CD4-positive, alpha-beta memory T cell (primary cell): ENCODE results near the gene DISP2. TPM values are rescaled to one million over a fixed set of nuclear protein-coding genes. Genes with fewer than 3 reads are reported as not detected.

Experiments used
- CTCF ChIA-PET: fragments of 350-600 bp; sonication (Branson Sonifier 250); formaldehyde crosslinking; loops from one replicate; lab custom pipeline; 2021; ENCODE audit warnings: inconsistent platforms; ENCODE audit not compliant: partially characterized antibody; lab: Charles Lee
- POLR2A ChIA-PET: fragments of 350-600 bp; sonication (Branson Sonifier 250); formaldehyde crosslinking; loops from one replicate; lab custom pipeline; 2021; ENCODE audit not compliant: partially characterized antibody; lab: Charles Lee
- DNase-seq, 5 donors: peaks; one replicate each; pipeline versions ENCODE4 v3.0.0 to v3.0.0-alpha.2; 2020 to 2022; ENCODE audit warnings: mixed read lengths in 1 of 5
- H3K27ac ChIP-seq: one replicate; pipeline ENCODE4 v1.7.0; 2013; ENCODE audit warnings: low read depth, low read length
- H3K27me3 ChIP-seq: 2 replicates; pipeline ENCODE4 v1.7.0; 2013; ENCODE audit warnings: mild to moderate bottlenecking, low read length, moderate library complexity; ENCODE audit not compliant: insufficient read depth
- H3K36me3 ChIP-seq: 2 replicates; pipeline ENCODE4 v1.7.0; 2013; ENCODE audit warnings: mild to moderate bottlenecking, low read length, moderate library complexity; ENCODE audit not compliant: insufficient read depth
- H3K4me1 ChIP-seq: 2 replicates; pipeline ENCODE4 v1.7.0; 2013; ENCODE audit warnings: mild to moderate bottlenecking, low read length, moderate library complexity; ENCODE audit not compliant: insufficient read depth
- H3K4me3 ChIP-seq, 2 donors: one replicate each; pipeline ENCODE4 v1.7.0; 2013; ENCODE audit warnings: low read length in 2 of 2, mild to moderate bottlenecking in 1 of 2
- H3K9me3 ChIP-seq, 2 donors: one replicate each; pipeline ENCODE4 v1.7.0; 2013; ENCODE audit warnings: low read length in 2 of 2, control low read depth in 1 of 2; ENCODE audit not compliant: control insufficient read depth in 1 of 2
- H3K27ac Mint-ChIP-seq, 7 donors: one replicate each; pipeline ENCODE4 v1.8.0; 2020 to 2021; ENCODE audit warnings: mixed read lengths in 7 of 7, mild to moderate bottlenecking in 6 of 7, inconsistent platforms in 3 of 7, moderate library complexity in 3 of 7
- H3K27me3 Mint-ChIP-seq, 2 donors: one replicate each; pipeline ENCODE4 v1.8.0; 2020 to 2021; ENCODE audit warnings: mixed read lengths in 2 of 2
- H3K36me3 Mint-ChIP-seq, 2 donors: one replicate each; pipeline ENCODE4 v1.8.0; 2020 to 2021; ENCODE audit warnings: mixed read lengths in 2 of 2, inconsistent platforms in 1 of 2, mild to moderate bottlenecking in 1 of 2
- H3K4me1 Mint-ChIP-seq, 4 donors: one replicate each; pipeline ENCODE4 v1.8.0; 2020 to 2021; ENCODE audit warnings: mixed read lengths in 4 of 4, mild to moderate bottlenecking in 1 of 4
- H3K4me3 Mint-ChIP-seq, 8 donors: one replicate each; pipeline ENCODE4 v1.8.0; 2020 to 2021; ENCODE audit warnings: mixed read lengths in 8 of 8, mild to moderate bottlenecking in 7 of 8, moderate library complexity in 6 of 8, inconsistent platforms in 3 of 8
- H3K9me3 Mint-ChIP-seq, 8 donors: one replicate each; pipeline ENCODE4 v1.8.0; 2020 to 2021; ENCODE audit warnings: mixed read lengths in 8 of 8, mild to moderate bottlenecking in 5 of 8, inconsistent platforms in 3 of 8, moderate library complexity in 1 of 8
- intact Hi-C: fragments of 100-400 bp; cut with micrococcal nuclease; formaldehyde crosslinking; loops from one replicate; pipeline ENCODE4 v1.15.1; 2023
- polyA plus RNA-seq, 2 donors: library from polyadenylated mRNA; unstranded; fragments of 300-500 nt; fragmentation: Illumina TruSeq; gene quantifications; one replicate each; pipeline ENCODE4 v1.2.3, GENCODE V29; 2021
- total RNA-seq, 2 experiments: library from RNA; stranded (reverse); gene quantifications; one replicate each; pipeline ENCODE4 v1.2.3, GENCODE V29; 2021

Gene DISP2
- total and polyA plus RNA-seq, 4 experiments from 2014 or later: 0.03 to 0.23 (median 0.05) TPM; not detected in 1

- POLR2A ChIA-PET: interaction anchor here (1.1 to 8.8 kb wide), 3 partner anchors 13 to 19 kb away, joined by 4 to 90 read pairs (median 5); partner anchors contain the start of gene PLCB2
Measured at GRCh38 chr15:40320931-40321371, 37.1 kb upstream of the DISP2 start.

GRCh38 chr15:40322531-40323238 is 35.3 kb upstream of the DISP2 start:
- intact Hi-C loops: loop anchor here (1.0 to 5.0 kb wide), 5 partner anchors 14 to 910 kb away; partner anchors contain the start of genes ANKRD63, CHP1, DNAJC17 and EXD1

More at GRCh38 chr15:40320931-40321371, 37.1 kb upstream of the DISP2 start:
- Mint-ChIP-seq H3K36me3 (no peaks in the 10 kb centered on the region), H3K27ac (peak overlapping the region in 5 of 7 donors; percentile 20 to 79 (median 54)), H3K4me1 (peaks cover 14 to 35% (median 22%) of the 10 kb centered on the region in 4 donors), H3K9me3 (no peaks in the 10 kb centered on the region), H3K27me3 (peaks cover 3 to 7% of the 10 kb centered on the region in 2 donors), H3K4me3 (peak overlapping the region in 2 of 8 donors; percentile 18 to 60)
- DNase-seq: peak; percentile 64 to 72 (median 70)
- Histone ChIP-seq H3K4me1 (peaks cover 22% of the 10 kb centered on the region), H3K27ac (no peak overlapping the region), H3K4me3 (no peak overlapping the region), H3K9me3 (no peaks in the 10 kb centered on the region), H3K27me3 (no peaks in the 10 kb centered on the region), H3K36me3 (no peaks in the 10 kb centered on the region)
- CTCF ChIA-PET: interaction anchor here (0.7 to 23.8 kb wide), 12 partner anchors 12 to 312 kb away, joined by 3 to 634 read pairs (median 4); partner anchors contain the start of genes CCDC9B and PLCB2
- intact Hi-C loops: loop anchor here (1.0 to 5.0 kb wide), 5 partner anchors 17 to 911 kb away; partner anchors contain the start of genes ANKRD63, CHP1, DNAJC17 and EXD1

GRCh38 chr15:40323239-40323952 is 34.6 kb upstream of the DISP2 start, which contains the start of gene INAFM2:
INAFM2 (plus strand) TSS chr15:40323692; CDS start chr15:40324056, 364 bp downstream.
- Mint-ChIP-seq H3K9me3 (no peaks in the 10 kb centered on the region), H3K27ac (peak within 1 kb of the TSS; percentile 36 to 93 (median 88)), H3K27me3 (peaks cover 0 to 7% of the 10 kb centered on the region in 2 donors), H3K4me1 (peaks cover 16 to 35% (median 25%) of the 10 kb centered on the region in 4 donors), H3K36me3 (no peaks in the 10 kb centered on the region), H3K4me3 (peak within 1 kb of the TSS; percentile 79 to 89 (median 86))
- ChIA-PET CTCF (interaction anchor here (0.8 to 23.8 kb wide), 12 partner anchors 9 to 165 kb away, joined by 3 to 634 read pairs (median 6); partner anchors contain the start of genes CCDC9B and PLCB2), POLR2A (interaction anchor here (0.6 to 8.8 kb wide), 11 partner anchors 9 to 284 kb away, joined by 3 to 90 read pairs (median 4); partner anchors contain the start of genes DISP2, IVD, PLCB2 and SRP14)
- peak within 1 kb of the TSS; percentile 29 for H3K27ac ChIP-seq
- H3K4me3 ChIP-seq: peak within 1 kb of the TSS in 1 of 2 donors; percentile 56
- peaks cover 22% of the 10 kb centered on the region for H3K4me1 ChIP-seq
- intact Hi-C loops: loop anchor here (1.0 to 5.0 kb wide), 5 partner anchors 15 to 909 kb away; partner anchors contain the start of genes ANKRD63, CHP1, DNAJC17 and EXD1
- H3K9me3 ChIP-seq: no peaks in the 10 kb centered on the region
- no peaks in the 10 kb centered on the region for H3K27me3 ChIP-seq
- no peaks in the 10 kb centered on the region for H3K36me3 ChIP-seq
- peak; percentile 88 to 90 (median 89) for DNase-seq

More at GRCh38 chr15:40322531-40323238, 35.3 kb upstream of the DISP2 start:
- ChIA-PET CTCF (interaction anchor here (0.8 to 23.8 kb wide), 12 partner anchors 8 to 164 kb away, joined by 3 to 634 read pairs (median 6); partner anchors contain the start of genes CCDC9B and PLCB2), POLR2A (interaction anchor here (0.6 to 8.8 kb wide), 11 partner anchors 9 to 283 kb away, joined by 3 to 90 read pairs (median 4); partner anchors contain the start of genes DISP2, IVD, PLCB2 and SRP14)
- H3K4me1 Mint-ChIP-seq: peaks cover 16 to 35% (median 24%) of the 10 kb centered on the region in 4 donors
- H3K36me3 ChIP-seq: no peaks in the 10 kb centered on the region
- H3K4me3 ChIP-seq: peak overlapping the region in 1 of 2 donors; percentile 56
- H3K27me3 ChIP-seq: no peaks in the 10 kb centered on the region
- H3K4me1 ChIP-seq: peaks cover 22% of the 10 kb centered on the region
- H3K27me3 Mint-ChIP-seq: peaks cover 0 to 7% of the 10 kb centered on the region in 2 donors
- H3K4me3 Mint-ChIP-seq: peak overlapping the region; percentile 79 to 89 (median 85)
- H3K27ac Mint-ChIP-seq: peak overlapping the region; percentile 15 to 93 (median 77)
- DNase-seq: no peak
- H3K36me3 Mint-ChIP-seq: no peaks in the 10 kb centered on the region
- no peaks in the 10 kb centered on the region for H3K9me3 Mint-ChIP-seq
- H3K27ac ChIP-seq: peak overlapping the region; percentile 29
- H3K9me3 ChIP-seq: no peaks in the 10 kb centered on the region

GRCh38 chr15:40323953-40324937 is 33.8 kb upstream of the DISP2 start:
- ChIA-PET CTCF (interaction anchor here (1.0 to 23.8 kb wide), 9 partner anchors 11 to 98 kb away, joined by 3 to 634 read pairs (median 31); partner anchors contain the start of genes CCDC9B, INAFM2 and PLCB2), POLR2A (interaction anchor here (0.8 to 8.8 kb wide), 5 partner anchors 10 to 115 kb away, joined by 3 to 90 read pairs (median 6); partner anchors contain the start of gene PLCB2)
- Histone ChIP-seq H3K27me3 (no peaks in the 10 kb centered on the region), H3K27ac (no peak overlapping the region), H3K36me3 (no peaks in the 10 kb centered on the region), H3K4me1 (peaks cover 22% of the 10 kb centered on the region), H3K9me3 (no peaks in the 10 kb centered on the region), H3K4me3 (peak overlapping the region in 1 of 2 donors; percentile 41)
- peak in 2 of 5 donors; percentile 16 to 25 for DNase-seq
- peak overlapping the region in 3 of 7 donors; percentile 41 to 84 (median 78) for H3K27ac Mint-ChIP-seq
- peaks cover 0 to 7% of the 10 kb centered on the region in 2 donors for H3K27me3 Mint-ChIP-seq
- peak overlapping the region; percentile 78 to 88 (median 84) for H3K4me3 Mint-ChIP-seq
- no peaks in the 10 kb centered on the region for H3K36me3 Mint-ChIP-seq
- H3K9me3 Mint-ChIP-seq: no peaks in the 10 kb centered on the region
- peaks cover 16 to 35% (median 25%) of the 10 kb centered on the region in 4 donors for H3K4me1 Mint-ChIP-seq
- intact Hi-C loops: loop anchor here (1.0 to 5.0 kb wide), 5 partner anchors 16 to 908 kb away; partner anchors contain the start of genes ANKRD63, CHP1, DNAJC17 and EXD1

- Histone ChIP-seq H3K9me3 (no peaks in the 10 kb centered on the region), H3K36me3 (no peaks in the 10 kb centered on the region), H3K27ac (no peak overlapping the region), H3K4me1 (peaks cover 22% of the 10 kb centered on the region), H3K27me3 (no peaks in the 10 kb centered on the region), H3K4me3 (peak overlapping the region in 1 of 2 donors; percentile 41)
- no peaks in the 10 kb centered on the region for H3K9me3 Mint-ChIP-seq
- H3K4me1 Mint-ChIP-seq: peaks cover 16 to 35% (median 25%) of the 10 kb centered on the region in 4 donors
- peak overlapping the region in 2 of 7 donors; percentile 1 to 84 for H3K27ac Mint-ChIP-seq
- peak overlapping the region; percentile 78 to 88 (median 84) for H3K4me3 Mint-ChIP-seq
- ChIA-PET CTCF (interaction anchor here (1.0 to 21.4 kb wide), 7 partner anchors 12 to 107 kb away, joined by 3 to 634 read pairs (median 8); partner anchors contain the start of genes INAFM2 and PLCB2), POLR2A (interaction anchor here (0.8 to 5.4 kb wide), 3 partner anchors 9 to 17 kb away, joined by 3 to 44 read pairs (median 3); partner anchors contain the start of gene PLCB2)
- intact Hi-C loops: no loop called here
- DNase-seq: no peak
- peaks cover 0 to under 1% of the 10 kb centered on the region in 2 donors for H3K27me3 Mint-ChIP-seq
- H3K36me3 Mint-ChIP-seq: no peaks in the 10 kb centered on the region
Measured at GRCh38 chr15:40325188-40325587, 32.8 kb upstream of the DISP2 start.
